GM21576 (cell line): ENCODE data around the gene APCDD1.
"Not testable (repeated sequence)": the region's sequence is repeated elsewhere in the genome, so short reads cannot be mapped to it uniquely, and the experiment has no call there.

Experiments
- ATAC-seq: cut with Tn5 transposase; IDR thresholded peaks from one replicate; pipeline ENCODE4 v1.9.1; 2021; ENCODE audit warnings: mild to moderate bottlenecking, moderate library complexity; ENCODE audit not compliant: unreplicated experiment

APCDD1 gene

DNA sequence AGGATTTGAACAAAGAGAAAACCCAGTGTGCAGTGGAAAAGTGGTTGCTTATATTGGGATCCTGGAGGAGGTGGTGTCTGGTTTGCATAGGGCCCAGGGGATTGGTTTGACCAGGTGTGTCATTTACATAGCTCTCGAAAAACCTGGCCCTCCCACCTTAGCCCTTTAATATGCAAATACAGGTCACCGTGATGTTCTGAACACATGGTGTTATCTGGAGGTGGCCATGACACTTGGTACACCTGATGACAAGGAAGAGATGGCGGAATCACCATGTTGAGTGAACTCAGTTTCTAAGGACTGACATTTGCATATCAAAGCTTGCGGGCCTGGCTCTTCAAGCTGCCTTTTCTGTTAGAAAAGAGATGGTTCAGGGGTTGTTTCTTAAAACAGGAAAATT is 69.1 kb downstream of the APCDD1 start:
- no peak for ATAC-seq

DNA sequence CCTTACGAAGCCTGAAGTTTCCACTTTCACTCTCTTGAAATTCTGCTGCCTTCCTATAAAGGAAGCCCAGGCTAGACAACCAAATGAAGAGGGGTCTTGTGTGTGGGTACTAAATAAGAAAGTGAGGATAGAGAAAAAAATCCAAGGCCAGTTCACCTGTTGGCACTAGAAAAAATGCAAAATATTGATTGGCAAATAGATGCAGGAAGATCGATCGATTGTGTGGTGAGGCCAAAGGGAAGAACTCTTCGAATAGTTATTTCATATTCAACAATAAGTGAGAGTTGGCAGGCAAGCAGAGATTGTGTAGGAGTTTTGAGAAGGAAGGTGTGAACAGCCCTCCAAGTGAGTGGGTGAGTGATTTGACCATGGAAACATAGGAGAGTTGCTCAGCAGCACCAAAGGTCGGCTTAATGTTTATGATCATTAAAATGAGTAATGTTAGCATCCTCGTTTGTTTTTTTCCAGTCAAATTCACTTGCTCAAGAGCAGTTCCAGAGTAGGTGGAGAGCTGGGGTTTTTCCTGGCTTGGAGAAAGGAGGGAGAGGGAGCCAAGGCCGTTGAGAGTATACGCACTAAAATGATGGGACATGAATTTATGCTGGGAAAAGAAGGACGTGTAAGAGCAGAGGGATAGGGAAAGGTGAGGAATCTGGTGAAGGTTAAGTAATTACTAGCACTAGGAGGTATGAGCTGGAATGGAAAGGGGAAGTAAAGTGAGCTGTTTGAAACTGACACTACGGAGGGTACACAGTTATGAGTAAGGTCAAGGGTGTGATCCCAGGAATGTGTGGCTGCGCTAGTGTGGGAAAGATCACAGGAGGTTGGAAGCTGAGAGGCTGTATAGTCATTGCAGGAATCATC is 70.3 kb downstream of the APCDD1 start:
- no peak for ATAC-seq

DNA sequence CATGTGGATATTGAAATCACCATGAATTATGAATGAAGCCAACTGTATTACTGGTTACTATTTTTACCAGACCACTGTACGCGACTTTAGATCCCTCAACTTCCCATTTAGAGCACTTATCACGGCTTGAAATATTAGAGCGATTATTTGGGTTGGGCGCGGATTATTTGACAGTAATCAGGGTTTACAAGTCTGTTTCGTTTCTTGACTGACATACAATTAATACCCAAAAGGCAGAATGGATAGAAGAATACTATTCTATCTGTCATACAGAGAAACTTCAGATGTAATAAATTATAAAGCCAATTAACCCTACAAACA is 70.9 kb downstream of the APCDD1 start:
- ATAC-seq = no peak

DNA sequence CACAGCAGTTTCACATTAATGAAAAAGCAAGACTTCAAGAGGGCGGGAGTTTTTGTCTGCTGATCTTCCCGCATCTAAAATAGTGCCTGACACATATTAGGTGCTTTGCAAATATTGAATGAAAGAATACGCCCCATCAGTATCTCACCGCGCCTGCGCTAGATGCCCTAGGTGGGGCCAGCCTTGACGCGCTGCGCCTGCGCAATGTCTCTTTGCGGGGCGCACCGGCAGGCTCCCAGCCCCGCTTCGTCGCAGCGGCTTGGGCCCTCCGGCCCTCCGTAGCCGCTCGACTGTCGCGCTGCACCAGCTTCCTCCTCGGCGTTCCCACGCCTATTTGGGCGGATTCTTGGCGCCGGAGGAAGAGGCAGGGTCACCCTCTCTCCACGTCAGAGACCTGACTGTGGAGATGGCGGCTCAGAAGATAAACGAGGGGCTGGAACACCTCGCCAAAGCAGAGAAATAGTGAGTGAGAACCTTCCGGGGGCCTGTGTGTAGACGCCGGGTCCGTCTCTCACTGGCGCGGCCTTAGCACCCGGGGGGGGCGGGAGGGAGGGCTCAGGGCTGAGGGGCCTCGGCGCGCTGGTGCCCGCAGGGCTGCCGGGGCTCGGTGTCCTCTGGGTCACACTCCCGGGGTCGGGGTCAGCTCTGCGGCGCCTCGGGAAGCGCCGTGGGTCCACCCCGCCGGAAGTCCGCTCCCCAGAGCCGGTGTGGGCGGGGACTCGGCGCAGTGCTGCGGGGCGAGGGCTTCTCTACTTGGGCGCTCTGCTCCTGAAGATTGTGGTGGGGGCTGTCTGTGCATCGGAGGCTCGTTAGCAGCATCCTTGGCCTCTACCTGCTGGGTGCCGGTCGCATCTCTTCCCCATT is 71.5 kb downstream of the APCDD1 start, which contains the start of gene NAPG:
TSS of gene NAPG (plus strand) at position 331 of the 864 bp plus-strand sequence. CDS start at position 407, 76 bp downstream.
- ATAC-seq = peak; percentile 75

DNA sequence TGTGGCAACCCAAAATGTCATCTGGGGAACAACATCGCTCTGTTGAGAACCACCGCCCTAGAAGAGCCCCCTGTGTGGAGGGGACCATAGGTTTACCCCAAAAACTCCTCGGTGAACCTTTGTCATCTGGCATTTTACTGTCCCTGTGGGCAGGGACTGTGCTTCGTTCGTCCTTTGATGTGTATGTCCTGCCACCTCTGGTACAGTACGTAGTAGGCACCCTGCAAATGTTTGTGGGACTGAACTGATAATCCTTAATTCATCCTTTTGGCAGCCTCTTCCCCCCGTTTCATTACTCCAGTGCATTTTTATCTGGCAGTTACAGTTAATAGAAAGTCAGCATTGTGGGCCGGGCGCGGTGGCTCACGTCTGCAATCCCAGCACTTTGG is 72.1 kb downstream of the APCDD1 start:
- peak; percentile 5 for ATAC-seq

DNA sequence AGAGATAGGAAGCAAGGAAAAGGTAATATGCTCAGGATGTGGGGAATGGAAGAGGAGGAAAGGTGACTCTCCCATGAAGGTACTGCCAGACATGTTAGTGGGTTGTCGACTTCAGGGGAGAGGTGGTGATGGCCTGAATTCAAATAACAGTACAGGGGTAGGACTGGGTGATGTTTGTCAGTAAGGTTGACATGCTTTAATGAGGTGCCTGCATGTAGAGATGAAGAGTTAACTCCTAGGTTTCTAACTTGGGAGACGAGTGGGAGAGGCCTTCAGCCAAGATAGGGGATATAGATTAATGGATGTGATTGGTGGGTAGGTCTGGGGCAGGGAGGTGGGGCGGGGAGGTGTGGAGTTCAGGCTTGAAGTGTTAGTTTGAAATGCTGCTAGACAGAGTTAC is 74.0 kb downstream of the APCDD1 start:
- no peak for ATAC-seq

DNA sequence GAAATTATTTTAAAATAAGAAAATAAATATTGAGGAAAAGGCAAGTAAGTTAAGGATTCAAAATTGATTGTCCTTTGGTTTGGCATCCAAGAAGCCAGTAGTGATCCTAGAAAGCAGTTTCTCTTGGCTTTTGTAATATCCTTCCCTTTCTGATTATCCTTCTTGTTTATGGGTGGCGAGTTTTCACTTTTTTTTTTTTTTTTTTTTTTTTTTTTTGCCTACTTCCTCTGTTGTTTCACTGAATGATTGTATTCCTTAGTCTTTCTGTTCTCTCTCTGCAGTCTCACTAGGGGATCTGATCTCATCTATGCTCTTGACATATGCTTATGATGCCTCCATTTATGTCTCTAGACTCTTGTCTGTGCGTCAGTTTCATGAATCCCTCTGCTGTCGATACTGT is 75.6 kb downstream of the APCDD1 start:
- ATAC-seq = no peak

DNA sequence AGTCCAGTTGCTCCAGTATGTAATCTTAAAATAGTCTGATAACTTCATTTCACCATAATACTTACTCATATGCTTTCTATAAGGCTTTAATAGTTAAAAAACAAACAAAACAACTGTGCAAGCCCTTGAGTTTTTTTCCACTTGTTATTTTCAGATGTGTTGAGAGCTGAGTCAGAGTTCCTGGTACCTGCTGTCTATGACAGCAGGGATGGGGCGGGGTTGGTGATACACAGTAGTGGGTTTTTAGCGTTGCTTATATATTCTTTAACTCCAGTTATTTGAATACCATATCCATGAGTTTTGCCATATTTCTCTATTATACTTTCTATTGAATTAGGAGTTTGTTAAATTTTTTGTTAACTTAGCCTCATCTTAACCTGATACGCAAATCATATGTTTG is 76.4 kb downstream of the APCDD1 start:
- ATAC-seq = no peak

DNA sequence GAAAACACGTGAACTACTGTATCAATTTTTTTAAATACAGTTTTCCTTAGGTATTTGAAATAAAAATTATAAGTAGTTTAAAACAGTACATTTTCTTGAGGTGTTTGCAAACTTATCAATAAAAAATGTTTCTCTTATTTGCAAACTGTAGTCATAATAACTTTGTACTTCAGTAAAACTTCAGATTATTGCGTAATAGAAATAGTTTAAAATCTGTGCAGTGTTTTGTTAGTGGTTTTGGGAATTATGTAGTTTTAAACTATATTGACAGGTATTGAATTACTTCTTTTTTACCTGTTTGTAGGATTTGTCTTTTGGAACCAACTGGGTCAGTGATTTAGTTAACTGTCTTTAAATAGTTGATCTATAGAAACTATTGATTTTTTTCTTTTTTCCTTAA is 78.7 kb downstream of the APCDD1 start:
- ATAC-seq = no peak

DNA sequence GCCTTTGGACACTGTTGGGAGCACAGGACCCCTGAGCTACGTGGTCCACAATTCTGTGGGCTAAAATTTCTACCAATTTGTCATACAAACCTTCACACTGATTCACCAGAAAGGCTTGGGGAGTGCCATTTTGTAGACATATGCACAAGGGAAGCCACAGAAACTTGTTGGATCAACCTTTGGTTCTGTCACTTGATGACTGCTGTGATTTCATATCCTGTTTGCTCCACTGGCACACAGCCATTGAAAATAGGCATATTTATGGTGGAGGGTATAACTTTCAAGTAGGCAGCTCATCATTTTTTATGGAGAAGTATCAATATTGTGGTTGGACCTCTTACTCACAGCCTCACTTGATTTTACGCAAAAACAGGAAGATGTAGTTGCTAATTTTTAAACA is 81.8 kb downstream of the APCDD1 start:
- no peak for ATAC-seq

DNA sequence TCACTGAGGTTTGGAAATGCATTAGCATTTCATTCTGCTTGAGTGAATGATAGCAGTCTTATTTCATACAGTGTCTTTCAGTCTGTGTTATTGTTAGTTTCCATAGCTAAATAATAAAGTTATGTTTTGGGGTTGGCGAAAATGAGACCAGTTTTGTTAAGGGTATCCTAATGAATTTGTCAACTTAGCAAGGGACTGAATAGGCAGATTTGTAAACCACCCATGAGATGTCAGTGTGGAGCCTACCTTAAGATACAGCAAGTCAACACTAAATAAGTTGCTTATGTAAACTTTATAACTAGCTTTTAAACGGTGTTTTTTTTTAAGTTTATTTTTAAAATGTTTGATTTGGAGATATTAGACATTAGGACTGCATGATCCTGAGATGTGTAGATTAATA is 83.3 kb downstream of the APCDD1 start:
- no peak for ATAC-seq

DNA sequence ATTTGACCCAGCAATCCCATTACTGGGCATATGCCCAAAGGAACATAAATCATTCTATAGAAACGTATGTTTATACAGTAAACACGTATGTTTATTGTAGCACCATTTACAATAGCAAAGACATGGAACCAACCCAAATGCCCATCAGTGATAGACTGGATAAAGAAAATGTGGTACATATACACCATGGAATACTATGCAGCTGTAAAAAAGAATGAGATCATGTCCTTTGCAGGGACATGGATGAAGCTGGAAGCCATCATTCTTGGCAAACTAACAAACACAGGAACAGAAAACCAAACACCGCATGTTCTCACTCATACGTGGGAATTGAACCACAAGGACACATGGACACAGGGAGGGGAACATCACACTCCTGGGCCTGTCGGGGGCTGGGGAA is 84.7 kb downstream of the APCDD1 start:
- not testable (repeated sequence) for ATAC-seq
